ENCODE results near the gene MLEC.
"Not testable (repeated sequence)": the region's sequence is repeated elsewhere in the genome, so short reads cannot be mapped to it uniquely, and the experiment has no call there.

Gene MLEC

DNA sequence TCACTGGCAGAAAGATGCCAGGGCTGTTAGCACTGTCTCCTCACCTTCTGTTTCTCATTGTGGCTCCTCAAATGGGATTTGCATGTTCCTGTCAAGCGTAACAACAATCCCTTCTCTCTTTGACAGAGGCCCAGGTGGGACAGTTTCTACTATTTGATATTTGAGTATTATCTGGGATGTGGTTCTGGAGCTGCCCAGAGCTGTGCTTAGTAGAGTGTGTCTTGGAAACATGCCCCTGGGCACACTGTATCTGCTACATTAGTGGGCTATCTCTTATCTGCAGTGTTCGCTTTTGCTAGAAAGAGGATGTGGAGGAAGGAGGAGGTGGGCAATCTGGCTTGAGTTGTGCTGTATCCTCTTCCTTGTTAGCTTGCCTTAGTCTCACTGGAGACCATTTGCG lies 34.9 kb downstream of the MLEC start:
- no peak for DNase-seq

DNA sequence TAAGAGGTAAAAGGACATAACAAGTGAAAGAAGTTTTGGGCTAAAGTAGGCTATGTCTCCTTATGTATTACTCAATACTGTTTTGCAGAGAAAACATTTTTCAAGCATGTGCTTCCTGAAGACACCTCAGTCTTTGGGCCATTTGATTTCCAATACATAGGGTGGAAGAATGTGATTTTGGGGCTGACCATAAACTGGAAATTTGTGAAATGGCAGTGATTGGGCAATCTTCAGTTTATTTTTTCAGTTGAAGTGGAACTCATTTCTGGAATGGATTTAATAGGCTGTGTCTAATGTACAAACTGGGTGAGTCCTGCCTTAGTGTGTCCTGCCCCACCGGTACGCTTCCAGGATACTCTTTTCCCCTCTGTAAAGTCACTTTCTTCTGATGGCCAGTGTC lies 35.8 kb downstream of the MLEC start:
- DNase-seq, result no peak

DNA sequence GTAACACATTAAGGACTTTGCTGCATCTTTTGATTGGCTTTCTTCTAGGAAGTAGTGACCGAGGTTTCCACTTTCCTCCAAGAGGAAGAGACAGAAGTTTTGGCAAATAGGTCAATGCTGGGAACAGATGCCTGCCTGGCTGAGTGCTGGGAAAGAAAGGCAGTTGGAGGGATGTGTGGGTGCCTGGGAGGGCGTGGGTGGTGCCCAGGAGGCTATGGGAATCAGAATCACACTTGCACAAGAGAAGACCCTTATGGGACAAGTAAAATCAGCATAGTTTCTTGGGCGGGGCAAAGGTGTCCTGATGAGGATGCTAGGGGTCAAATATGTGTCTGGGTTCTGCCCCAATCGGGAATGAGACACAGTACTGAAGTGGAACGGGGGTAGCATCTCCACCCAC lies 37.8 kb downstream of the MLEC start:
- no peak for DNase-seq

DNA sequence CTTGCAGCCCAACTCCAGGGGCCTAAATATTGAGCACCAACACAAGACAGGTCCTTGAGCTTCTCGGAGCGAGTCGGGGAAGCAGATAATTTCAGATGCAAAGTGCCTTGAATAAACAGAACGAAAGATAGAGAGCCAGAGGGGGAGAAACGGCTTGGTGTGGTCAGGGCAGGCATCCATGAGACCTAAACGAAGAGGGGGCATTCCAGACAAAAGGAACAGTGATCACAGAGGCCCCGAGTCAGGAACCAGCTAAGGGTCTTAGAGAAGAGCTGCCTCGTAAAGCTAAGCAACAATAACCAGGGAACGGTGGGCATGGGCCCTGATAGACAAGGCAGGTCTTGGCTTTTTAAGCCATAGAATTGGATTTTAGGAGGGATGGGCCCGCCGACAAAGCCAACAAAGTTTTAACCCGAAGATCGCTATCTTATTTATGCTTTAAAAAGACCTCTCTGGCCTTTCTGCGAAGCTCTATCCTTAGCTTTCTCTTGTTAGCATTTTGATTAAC lies 38.3 kb downstream of the MLEC start:
- no peak for DNase-seq

DNA sequence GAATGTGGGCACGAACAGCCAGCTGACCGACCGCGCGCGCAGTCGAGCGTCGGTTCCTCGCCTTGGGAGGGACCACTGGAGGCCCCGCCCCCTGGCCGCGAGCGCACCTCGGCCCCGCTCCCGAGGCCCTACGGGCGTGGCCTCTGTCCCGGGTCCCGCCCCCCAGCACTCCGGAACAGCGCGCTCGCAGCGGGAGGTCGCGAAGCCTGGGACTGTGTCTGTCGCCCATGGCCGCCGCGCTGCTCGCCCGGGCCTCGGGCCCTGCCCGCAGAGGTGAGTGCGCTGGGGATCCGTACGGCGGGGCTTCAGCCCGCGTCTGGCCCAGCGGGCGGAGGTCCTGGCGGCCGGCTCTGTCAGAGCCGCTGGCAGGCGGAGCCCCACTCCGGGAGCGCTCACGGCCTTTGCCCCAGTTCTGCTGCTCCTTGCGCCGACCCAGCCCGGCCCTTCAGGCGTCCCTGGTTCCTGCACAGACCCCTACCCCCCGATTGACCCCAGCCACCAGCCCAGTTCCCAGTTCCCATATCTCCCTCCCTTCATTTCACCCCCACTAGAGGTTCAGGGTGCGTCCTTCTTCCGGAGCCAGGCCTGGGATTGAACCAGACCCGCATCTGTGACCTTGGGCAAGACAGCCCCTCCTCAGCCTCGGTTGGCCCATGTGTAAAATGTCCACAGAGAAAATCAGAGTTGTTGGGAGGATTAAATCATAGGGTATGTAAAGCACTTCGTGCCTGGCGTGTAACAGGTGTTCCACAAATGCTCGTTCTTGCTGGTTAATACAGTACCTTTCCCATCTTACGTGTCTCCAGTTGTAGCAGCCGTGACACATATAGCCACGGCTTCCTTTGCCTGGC lies 38.9 kb downstream of the MLEC start, which contains the start of gene ACADS:
Gene ACADS, plus strand, starts transcription at position 168 of the 851 bp plus-strand sequence. Its CDS starts 60 bp downstream, at position 228.
- DNase-seq, result peak; percentile 77

DNA sequence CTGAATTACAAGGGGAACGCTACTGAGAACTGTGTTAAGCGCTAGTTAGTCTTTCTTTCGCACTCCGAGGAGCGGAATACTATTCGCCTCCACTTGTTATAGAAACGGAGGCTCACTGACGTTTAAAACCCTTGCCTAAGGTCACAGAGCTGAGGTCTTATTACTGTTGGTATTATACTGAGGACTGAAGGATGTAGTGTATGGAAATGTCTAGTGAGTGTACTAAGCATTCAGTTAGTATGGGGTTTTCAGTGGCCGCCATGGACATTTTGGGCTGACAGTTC lies 39.5 kb downstream of the MLEC start:
- no peak for DNase-seq

DNA sequence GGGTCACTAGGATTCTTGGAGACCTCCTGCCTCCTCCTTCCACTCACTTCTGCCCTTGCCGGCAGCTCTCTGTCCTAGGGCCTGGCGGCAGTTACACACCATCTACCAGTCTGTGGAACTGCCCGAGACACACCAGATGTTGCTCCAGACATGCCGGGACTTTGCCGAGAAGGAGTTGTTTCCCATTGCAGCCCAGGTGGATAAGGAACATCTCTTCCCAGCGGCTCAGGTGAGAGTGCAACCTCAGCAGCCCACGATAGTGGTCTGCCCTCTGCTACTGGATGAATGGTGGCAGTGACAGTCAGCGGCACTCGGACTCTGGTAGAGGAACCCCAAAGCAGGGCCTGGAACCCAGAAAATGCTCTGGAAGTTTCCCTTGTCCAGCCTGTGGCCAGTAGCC lies 40.0 kb downstream of the MLEC start:
- no peak for DNase-seq

DNA sequence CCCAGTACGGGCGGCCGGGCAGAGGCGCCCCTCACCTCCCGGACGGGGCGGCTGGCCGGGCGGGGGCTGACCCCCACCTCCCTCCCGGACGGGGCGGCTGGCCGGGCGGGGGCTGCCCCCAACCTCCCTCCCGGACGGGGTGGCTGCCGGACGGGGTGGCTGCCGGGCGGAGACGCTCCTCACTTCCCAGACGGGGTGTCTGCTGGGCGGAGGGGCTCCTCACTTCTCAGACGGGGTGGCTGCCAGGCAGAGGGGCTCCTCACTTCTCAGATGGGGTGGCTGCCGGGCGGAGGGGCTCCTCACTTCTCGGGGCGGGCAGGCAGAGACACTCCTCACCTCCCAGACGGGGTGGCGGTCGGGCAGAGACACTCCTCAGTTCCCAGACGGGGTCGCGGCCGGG lies 45.2 kb downstream of the MLEC start:
- not testable (repeated sequence) for DNase-seq

DNA sequence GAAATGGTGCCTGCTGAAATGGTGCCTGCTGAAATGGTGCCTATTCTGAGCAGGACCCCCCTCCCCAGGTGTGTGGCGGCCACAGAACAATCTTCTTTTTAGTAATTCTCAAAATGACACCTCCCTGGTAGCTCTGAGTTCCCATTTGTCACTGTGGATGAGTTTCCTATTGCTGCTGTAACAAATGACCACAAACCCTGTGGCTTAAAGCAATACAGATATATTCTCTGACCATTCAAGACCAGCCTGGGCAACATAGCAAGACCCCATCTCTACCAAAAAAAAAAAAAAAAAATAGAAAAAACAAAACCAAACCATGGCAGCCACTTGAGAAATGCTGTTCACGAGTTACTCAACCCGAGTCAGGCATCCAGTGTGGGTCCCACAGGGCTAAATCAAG lies 46.6 kb downstream of the MLEC start:
- DNase-seq, result no peak

DNA sequence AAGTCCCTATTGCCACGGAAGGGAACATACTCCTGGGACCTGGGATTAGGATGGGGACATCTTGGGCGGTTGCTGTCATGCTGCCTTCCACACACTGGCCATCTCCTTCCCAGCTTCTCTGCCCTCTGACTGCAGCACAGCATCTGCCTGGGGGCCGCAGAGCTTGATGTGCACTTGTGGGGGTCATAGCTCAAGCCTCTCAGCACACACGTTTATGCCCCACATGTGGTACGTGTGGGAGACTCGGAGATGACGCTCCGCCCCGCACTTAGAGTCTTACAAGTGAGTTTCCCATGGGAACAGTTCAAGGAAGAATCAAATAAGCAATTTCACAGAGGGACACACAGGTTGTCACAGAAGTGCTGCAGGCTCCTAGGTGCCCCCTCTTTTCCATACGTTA lies 47.3 kb downstream of the MLEC start:
- no peak for DNase-seq

DNA sequence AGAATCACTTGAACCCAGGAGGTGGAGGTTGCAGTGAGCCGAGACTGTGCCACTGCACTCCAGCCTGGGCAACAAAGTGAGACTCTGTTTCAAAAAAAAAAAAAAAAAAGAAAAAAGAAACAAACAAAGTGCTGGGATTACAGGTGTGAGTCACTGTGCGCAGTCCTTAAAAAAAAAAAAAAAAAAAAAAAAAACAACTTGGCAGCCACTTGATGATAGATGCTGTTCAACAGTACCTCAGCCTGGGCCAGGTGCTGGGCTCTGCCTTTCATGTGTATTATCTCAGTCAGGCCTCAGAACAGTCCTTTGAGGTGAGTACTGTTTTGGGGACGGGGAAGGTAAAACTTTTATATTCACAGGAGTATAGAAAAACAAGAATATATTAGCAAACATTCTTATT lies 48.2 kb downstream of the MLEC start:
- DNase-seq, result no peak

DNA sequence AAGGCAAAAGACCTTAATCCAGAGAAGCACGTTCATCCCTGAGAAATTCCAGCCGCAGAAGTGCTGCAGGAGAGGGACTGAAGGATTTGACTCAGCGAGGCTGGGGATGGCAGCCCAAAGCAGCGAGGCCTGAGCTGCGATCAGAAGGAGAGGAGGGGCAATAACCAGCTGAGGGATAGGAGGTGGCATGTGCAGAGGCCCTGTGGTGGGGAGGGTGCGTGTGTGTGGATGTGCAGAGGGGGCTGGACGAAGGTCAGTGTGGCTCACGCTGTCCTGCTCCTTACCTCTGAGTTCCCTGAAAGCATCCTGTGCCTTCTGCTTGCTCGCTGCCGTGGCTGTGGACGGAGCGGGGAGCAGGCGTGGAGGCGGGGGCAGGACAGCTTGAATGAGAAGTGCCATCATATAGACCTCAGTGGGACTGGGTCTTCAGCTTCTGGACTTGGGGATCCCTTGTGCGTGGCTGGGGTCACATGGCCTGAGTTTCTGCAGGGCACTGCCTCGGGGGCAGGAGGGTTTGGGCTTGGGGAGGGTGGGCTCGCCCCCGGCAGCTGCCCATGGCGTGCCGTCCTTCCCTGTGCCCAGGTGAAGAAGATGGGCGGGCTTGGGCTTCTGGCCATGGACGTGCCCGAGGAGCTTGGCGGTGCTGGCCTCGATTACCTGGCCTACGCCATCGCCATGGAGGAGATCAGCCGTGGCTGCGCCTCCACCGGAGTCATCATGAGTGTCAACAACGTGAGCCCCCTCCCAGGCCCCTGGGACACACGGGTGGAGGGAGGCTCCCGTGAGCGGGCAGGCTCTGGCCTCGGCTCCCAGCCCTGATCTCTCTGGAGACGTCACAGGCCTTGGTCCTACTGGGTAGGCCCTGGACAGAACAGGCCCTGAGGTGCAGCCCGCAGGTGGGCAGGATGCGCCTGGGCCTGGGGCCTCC lies 49.7 kb downstream of the MLEC start:
- no peak for DNase-seq

DNA sequence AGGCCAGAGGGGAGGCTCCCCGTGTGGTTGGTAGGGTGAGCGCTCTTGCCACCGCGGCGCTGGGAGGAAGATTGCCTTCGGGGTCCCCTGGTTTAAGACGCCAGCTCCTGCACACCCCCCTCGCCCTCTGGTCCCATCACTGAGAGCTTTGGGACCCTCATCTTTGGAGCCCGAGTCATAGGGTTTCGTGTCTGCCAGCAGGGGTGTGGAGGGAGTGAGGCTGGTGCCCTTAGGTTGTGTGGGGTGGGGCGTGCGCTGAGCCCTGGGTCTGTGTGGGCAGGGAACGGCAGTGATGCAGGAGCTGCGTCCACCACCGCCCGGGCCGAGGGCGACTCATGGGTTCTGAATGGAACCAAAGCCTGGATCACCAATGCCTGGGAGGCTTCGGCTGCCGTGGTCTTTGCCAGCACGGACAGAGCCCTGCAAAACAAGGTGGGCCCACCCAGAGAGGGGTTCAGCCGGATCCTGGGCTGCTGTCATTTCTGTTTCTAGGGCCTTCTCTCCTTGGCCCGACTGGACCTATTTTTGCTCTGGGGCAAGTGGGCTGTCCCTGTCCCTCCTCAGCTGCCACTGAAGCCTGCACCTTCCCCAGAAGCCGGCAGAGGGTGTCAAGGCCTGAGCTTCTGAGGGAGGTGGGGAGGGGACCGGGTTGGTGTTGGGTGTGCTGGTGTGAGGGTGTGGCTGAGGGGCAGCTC lies 50.8 kb downstream of the MLEC start:
- DNase-seq, result no peak

DNA sequence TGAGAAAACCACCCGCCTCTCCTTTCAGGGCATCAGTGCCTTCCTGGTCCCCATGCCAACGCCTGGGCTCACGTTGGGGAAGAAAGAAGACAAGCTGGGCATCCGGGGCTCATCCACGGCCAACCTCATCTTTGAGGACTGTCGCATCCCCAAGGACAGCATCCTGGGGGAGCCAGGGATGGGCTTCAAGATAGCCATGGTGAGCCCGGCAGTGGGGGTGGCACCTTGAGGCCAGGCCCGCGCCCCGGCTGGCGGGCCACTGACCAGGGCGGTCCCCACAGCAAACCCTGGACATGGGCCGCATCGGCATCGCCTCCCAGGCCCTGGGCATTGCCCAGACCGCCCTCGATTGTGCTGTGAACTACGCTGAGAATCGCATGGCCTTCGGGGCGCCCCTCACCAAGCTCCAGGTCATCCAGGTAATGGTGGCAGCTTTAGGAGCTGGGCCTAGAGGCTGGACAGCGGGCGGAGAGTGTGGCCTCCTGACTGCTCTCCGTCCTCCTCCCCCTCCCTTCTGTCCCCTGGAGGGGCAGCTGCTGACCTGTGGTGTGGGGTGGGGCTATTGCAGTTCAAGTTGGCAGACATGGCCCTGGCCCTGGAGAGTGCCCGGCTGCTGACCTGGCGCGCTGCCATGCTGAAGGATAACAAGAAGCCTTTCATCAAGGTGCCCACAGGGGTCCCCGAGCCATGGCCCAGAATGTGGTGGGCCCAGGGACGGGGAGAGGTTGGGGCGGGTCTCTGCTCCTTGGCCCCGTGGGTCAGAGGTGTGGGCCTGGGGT lies 51.5 kb downstream of the MLEC start:
- DNase-seq, result no peak

DNA sequence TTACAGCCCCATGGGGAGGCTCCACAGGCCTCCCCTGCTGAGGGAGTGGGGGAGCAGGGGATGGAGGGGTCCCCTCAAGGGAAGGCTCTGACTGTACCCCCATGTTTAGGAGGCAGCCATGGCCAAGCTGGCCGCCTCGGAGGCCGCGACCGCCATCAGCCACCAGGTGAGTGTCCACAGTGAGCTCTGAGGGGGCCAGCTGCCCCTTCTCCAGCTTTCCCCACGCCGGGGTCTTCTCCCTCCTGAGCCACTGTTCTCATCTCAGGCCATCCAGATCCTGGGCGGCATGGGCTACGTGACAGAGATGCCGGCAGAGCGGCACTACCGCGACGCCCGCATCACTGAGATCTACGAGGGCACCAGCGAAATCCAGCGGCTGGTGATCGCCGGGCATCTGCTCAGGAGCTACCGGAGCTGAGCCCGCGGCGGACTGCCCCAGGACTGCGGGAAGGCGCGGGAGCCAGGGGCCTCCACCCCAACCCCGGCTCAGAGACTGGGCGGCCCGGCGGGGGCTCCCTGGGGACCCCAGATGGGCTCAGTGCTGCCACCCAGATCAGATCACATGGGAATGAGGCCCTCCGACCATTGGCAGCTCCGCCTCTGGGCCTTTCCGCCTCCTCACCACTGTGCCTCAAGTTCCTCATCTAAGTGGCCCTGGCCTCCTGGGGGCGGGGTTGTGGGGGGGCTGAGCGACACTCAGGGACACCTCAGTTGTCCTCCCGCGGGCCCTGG lies 52.2 kb downstream of the MLEC start:
- no peak for DNase-seq

DNA sequence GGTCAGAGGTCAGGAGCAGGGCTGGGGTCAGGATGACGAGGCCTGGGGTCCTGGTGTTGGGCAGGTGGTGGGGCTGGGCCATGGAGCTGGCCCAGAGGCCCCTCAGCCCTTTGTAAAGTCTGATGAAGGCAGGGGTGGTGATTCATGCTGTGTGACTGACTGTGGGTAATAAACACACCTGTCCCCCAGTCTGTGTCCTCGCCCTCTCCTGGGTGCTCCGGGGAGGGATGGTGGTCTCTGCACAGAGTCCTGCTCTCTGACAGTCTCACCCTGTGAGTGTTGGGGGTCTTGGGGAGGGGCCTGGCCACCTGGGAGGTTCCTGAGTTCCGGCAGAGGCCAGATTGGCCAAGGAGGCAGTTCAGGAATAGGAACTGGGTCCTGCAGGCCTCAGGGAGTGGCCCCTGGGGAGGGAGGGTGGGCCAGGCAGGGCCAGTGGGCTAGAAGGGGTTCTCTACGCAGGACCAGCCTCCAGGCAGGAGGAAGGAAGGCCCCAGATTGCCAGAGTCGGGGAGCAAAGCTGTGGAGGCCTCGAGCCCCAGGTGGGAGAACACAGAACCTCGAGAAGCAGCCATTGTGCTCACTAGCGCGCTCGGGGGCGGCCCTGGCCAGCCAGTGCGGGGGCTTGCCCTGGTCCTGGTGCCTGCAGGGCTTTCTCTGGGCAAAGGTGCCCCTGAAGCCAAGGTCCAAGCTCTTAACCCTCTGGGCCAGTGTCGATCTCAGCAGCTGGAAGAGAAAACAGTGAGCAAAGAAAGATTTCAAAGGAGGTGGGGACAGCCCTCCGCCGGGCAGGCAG lies 53.1 kb downstream of the MLEC start:
- no peak for DNase-seq

DNA sequence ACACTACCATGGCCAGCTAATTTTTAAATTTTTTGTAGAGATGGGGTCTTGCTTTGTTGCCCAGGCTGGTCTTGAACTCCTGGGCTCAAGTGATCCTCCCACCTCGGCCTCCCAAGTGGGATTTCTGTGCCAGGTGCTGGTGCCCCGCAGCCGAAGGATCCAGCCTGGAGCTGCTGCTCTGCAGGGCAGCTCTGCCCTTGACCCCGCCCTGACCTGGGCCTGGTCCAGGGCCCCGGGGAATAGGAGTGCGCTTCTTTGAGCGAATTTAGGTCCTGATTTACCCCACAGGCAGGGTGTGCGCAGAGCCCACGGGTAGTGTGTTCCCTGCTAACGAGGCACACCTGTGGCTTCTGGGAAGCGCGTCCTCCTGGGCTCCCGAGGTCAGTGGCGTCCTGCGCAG lies 53.9 kb downstream of the MLEC start:
- DNase-seq, result no peak

DNA sequence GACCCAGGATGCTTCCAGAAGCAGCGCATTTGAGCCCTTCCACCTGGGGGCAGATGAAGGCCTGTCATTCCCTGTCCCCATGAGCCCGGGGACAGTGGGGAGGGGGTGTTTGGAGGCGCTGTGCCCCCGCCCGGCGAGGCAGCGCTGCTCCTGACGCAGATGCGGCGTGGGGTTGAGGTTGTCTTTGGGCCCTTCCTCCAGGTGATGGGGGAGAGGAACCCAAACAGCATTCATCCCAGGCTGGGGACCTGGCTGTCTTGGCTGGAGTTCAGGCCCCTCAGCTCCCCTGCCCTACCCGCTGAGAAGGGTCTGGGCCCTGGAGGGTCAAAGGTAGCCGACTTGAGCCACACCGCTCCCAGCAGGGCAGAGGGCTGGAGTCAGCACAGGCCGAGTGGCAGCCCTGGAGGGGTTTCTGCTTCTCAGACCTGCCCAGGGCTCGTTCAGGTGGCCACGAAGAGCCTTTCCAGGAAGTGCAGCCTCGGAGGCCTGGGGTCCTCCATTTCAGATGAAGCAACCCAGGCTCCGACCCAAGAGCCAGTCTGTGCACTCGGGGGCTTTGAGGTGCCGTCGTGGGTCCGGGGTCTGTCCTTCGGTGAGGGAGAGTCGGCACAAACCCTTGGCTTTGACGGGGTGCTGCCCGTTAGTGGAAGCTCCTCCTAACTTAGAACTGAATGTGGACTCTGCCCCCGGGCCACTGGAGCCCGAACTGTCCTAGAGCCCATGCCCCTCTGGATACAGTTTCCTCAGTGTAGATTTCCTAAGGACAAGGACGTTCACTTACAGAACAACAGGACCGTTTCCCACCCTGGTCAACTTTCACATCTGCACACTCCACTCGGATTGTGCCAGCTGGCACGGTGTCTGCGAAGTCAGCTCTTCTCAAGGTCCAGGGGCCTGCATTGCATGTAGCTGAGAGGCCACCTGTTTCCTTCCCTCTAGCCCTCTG lies 54.8 kb downstream of the MLEC start:
- DNase-seq, result no peak

DNA sequence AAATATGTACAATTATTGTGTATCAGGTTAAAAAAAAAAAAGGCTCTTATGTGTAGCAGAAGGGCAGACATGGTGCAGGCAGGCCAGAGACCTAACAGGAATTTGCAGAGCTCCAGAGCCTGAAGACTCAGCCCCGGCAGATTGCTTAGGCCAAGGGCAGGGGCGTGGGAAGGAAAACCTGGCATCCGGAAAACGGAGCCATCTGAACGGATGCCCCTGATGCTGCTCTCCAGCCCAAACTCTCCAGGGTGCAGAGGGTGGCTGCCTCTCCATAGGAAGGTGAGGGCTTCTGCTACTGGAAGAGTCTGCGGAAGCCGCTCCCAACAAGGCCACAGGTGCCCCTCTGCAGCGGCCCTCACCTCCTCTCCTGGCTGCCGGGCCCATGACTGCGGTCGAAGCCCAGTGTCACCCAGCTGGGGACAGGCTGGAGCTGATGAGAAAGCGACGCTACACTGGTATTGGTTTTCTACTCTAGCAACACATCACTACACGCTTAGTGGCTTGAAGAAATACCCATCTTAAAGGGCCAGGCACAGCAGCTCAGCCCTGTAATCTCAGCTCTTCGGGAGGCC lies 58.1 kb downstream of the MLEC start:
- no peak for DNase-seq

Measured in fibroblast of skin of abdomen (primary cell).